ENCODE data around the gene TRA2A. TPM values are rescaled to one million over a fixed set of nuclear protein-coding genes. Genes with fewer than 3 reads are reported as not detected.

The TRA2A gene
- total and polyA plus RNA-seq, 9 of the 15 experiments (the other 6 are each of a cell fraction or from before 2014, with no cell fraction given), result 22.7 to 210 (median 73.9) TPM

GRCh38 chr7:23469961-23470250 is 61.9 kb downstream of the TRA2A start (continued):
- TF ChIP-seq, protein P1, sequence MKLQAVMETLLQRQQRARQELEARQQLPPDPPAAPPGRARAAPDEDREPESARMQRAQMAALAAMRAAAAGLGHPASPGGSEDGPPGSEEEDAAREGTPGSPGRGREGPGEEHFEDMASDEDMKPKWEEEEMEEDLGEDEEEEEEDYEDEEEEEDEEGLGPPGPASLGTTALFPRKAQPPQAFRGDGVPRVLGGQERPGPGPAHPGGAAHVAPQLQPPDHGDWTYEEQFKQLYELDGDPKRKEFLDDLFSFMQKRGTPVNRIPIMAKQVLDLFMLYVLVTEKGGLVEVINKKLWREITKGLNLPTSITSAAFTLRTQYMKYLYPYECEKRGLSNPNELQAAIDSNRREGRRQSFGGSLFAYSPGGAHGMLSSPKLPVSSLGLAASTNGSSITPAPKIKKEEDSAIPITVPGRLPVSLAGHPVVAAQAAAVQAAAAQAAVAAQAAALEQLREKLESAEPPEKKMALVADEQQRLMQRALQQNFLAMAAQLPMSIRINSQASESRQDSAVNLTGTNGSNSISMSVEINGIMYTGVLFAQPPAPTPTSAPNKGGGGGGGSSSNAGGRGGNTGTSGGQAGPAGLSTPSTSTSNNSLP (IDR thresholded peaks at IDR 0.05; ENCODE audit: borderline replicate concordance, low read depth, low read length), result no peak
- TF ChIP-seq RUNX1 (IDR thresholded peaks at IDR 0.05; ENCODE audit: low read depth) (no peak), BCOR (IDR thresholded peaks at IDR 0.05) (no peak), MAFG (tag; conservative IDR thresholded peaks at IDR 0.05) (no peak)

- no peaks in the 10 kb centered on the region; the same call in 1 of the 2 replicates for H4K20me1 ChIP-seq (replicated peaks; ENCODE audit: control insufficient read depth, insufficient read depth, low read length)
- FAIRE-seq (no peak), ATAC-seq (peak; percentile 0; the same call in 2 of the 3 replicates), DNase-seq (ENCODE audit: extremely low read depth in 1 of 4, low spot score in 3 of 4) (peak; percentile 59 to 77 (median 72))
- H3K79me2 ChIP-seq (ENCODE audit: control insufficient read depth, insufficient read depth, low read length), result peaks cover 87% of the 10 kb centered on the region
- peak overlapping the region; percentile 93 for H3K27ac ChIP-seq (ENCODE audit: extremely low read depth, low read depth, low read length)
- peaks cover 11 to 37% of the 10 kb centered on the region in 2 experiments; a peak in 4 of 5 replicates for H3K4me1 ChIP-seq (replicated peaks in 1 of 2; ENCODE audit: control insufficient read depth in 2 of 2, insufficient read depth in 2 of 2, low read length in 2 of 2)
- H3K36me3 ChIP-seq (ENCODE audit: control insufficient read depth, insufficient read depth, low read length), result peaks cover 17% of the 10 kb centered on the region
- peak overlapping the region; percentile 43 for H2AFZ ChIP-seq (ENCODE audit: low read depth, low read length)
- in situ Hi-C loops (cut with MboI) (no loop called here), intact Hi-C loops (cut with micrococcal nuclease) (no loop called here)
- peak overlapping the region; percentile 66 for H3K4me3 ChIP-seq
- WGBS (ENCODE audit: insufficient coverage, low coverage, missing lambda C conversion rate), result under 1% methylated on average over 34 of the region's 91 CpGs
- no peaks in the 10 kb centered on the region for H3K27me3 ChIP-seq (ENCODE audit: control insufficient read depth in 2 of 2, insufficient read depth in 2 of 2, low read length in 2 of 2)
- ChIA-PET POLR2A (interaction anchor here (0.9 to 2.6 kb wide), 4 partner anchors 11 to 285 kb away, joined by 3 to 12 read pairs (median 4); partner anchors contain the start of gene MALSU1), CTCF (ENCODE audit: low intra/inter-chr PET ratio) (interaction anchor here (0.7 kb wide), 1 partner anchor 192 kb away, joined by 3 read pairs; no protein-coding TSS in a partner anchor)
- no peaks in the 10 kb centered on the region for H3K9me1 ChIP-seq (ENCODE audit: control insufficient read depth, insufficient read depth, low read length)
- peak overlapping the region; percentile 92 to 98 for H3K9ac ChIP-seq (ENCODE audit: insufficient read depth in 1 of 2, low read depth in 2 of 2, low read length in 2 of 2)
- peak overlapping the region; percentile 92 for H3K4me2 ChIP-seq (ENCODE audit: insufficient read depth, low read length)
- no TSS peak for BruUV-seq (replicated peaks)
- H3K9me3 ChIP-seq (replicated peaks; ENCODE audit: control insufficient read depth, insufficient read depth, low read depth, low read length), result no peaks in the 10 kb centered on the region
- TF ChIP-seq RUNX1 (IDR thresholded peaks at IDR 0.05; ENCODE audit: low read depth), result peak; percentile 32; the same call in 1 of the 2 replicates
- no peak for TF ChIP-seq ID3 (CRISPR knock-in tag; IDR thresholded peaks at IDR 0.05)
- no peak for TF ChIP-seq ID3 (tag; IDR thresholded peaks at IDR 0.05)
- TF ChIP-seq, protein P2, sequence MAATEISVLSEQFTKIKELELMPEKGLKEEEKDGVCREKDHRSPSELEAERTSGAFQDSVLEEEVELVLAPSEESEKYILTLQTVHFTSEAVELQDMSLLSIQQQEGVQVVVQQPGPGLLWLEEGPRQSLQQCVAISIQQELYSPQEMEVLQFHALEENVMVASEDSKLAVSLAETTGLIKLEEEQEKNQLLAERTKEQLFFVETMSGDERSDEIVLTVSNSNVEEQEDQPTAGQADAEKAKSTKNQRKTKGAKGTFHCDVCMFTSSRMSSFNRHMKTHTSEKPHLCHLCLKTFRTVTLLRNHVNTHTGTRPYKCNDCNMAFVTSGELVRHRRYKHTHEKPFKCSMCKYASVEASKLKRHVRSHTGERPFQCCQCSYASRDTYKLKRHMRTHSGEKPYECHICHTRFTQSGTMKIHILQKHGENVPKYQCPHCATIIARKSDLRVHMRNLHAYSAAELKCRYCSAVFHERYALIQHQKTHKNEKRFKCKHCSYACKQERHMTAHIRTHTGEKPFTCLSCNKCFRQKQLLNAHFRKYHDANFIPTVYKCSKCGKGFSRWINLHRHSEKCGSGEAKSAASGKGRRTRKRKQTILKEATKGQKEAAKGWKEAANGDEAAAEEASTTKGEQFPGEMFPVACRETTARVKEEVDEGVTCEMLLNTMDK (IDR thresholded peaks at IDR 0.05; ENCODE audit: borderline replicate concordance, insufficient read depth, low read depth, low read length, poor library complexity, severe bottlenecking), result no peak
- peak; percentile 35 for TF ChIP-seq FIP1L1 (IDR thresholded peaks at IDR 0.05; ENCODE audit: low read depth, low read length, poor library complexity, severe bottlenecking)
- no peak for TF ChIP-seq EWSR1 (IDR thresholded peaks at IDR 0.05; ENCODE audit: borderline replicate concordance, low read depth, partially characterized antibody)
- TF ChIP-seq BMI1 (IDR thresholded peaks at IDR 0.05; ENCODE audit: low read length), result no peak
- no peak for TF ChIP-seq SIN3A (IDR thresholded peaks at IDR 0.05; ENCODE audit: borderline replicate concordance in 2 of 2, control insufficient read depth in 1 of 2, low read depth in 2 of 2, low read length in 2 of 2)
- no peak for TF ChIP-seq ELF1 (tag; IDR thresholded peaks at IDR 0.05)
- no peak for TF ChIP-seq YBX1 (IDR thresholded peaks at IDR 0.05)
- no peak for TF ChIP-seq ZNF766 (CRISPR knock-in tag; conservative IDR thresholded peaks at IDR 0.05)
- TF ChIP-seq SNAPC5 (CRISPR knock-in tag; IDR thresholded peaks at IDR 0.05), result no peak
Measured at GRCh38 chr7:23469150-23469960, 62.4 kb downstream of the TRA2A start.

Measured in K562 (cell line).